RPMI8226 (cell line): Measurements from ENCODE around the gene NETO1.

Experiments
- DNase-seq: peaks from one replicate; pipeline ENCODE4 v3.0.0-alpha.2; 2015

NETO1 gene

GRCh38 chr18:72727038-72727655, 140.6 kb downstream of the NETO1 start:
- DNase-seq = peak; percentile 10

- no peak for DNase-seq
Observed at GRCh38 chr18:72726201-72726600, 141.6 kb downstream of the NETO1 start.

GRCh38 chr18:72721330-72721729, 146.5 kb downstream of the NETO1 start:
- no peak for DNase-seq

- no peak for DNase-seq
Observed at GRCh38 chr18:72720116-72720515, 147.7 kb downstream of the NETO1 start.

DNA sequence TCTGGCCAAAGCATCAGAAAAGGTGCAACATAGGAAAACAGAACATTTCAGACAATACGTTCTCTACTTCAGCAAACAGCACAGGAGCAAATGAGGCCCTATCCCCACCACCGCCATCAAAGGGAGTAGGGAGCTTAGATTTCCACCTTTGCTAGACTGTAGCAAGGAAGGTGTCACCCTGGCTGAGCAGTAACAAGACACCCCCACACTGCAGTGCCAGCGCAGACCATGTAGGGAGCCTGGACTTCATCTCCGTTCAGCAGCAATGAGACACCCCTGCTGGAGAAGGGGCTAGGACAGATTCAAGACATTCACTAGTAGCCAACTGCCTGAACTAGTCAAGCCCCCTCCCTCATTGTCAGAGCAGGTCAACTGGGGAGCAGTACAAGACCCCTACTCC, 163.6 kb downstream of the NETO1 start:
- DNase-seq = no peak

- peak; percentile 34 for DNase-seq
Observed at GRCh38 chr18:72700961-72701710, 166.7 kb downstream of the NETO1 start.

GRCh38 chr18:72697706-72698105, 170.1 kb downstream of the NETO1 start:
- no peak for DNase-seq

- no peak for DNase-seq
Observed at GRCh38 chr18:72692595-72692994, 175.2 kb downstream of the NETO1 start.
